Psoas muscle (tissue), 8 donors: ENCODE measurements around the gene RETREG1. TPM values are rescaled to one million over a fixed set of nuclear protein-coding genes. Genes with fewer than 3 reads are reported as not detected.

Experiments used
- ATAC-seq, 4 donors: fragments of 200-7000 bp; cut with Tn5 transposase; one replicate each; pipeline ENCODE4 v1.9.1; 2020; ENCODE audit warnings: moderate library complexity in 3 of 4, mild to moderate bottlenecking in 2 of 4
- DNase-seq, 2 donors: peaks; one replicate each; pipeline ENCODE4 v3.0.0-alpha.2; 2020
- H3K27ac ChIP-seq: fragments of 200-600 bp; one replicate; pipeline ENCODE4 v1.8.0; 2022
- H3K27me3 ChIP-seq, 3 donors: fragments of 200-600 bp in 1 of 3; one replicate each; pipeline versions ENCODE4 v1.6.1 to v1.8.0; 2013 to 2022; ENCODE audit warnings: low read length in 2 of 3, mild to moderate bottlenecking in 2 of 3, moderate library complexity in 1 of 3; ENCODE audit not compliant: insufficient read depth in 3 of 3
- H3K36me3 ChIP-seq, 2 donors: fragments of 200-600 bp in 1 of 2; one replicate each; pipeline versions ENCODE4 v1.6.1 to v1.8.0; 2013 to 2022; ENCODE audit warnings: low read depth in 1 of 2, mild to moderate bottlenecking in 1 of 2, moderate library complexity in 1 of 2; ENCODE audit not compliant: insufficient read depth in 1 of 2
- H3K4me1 ChIP-seq: fragments of 200-600 bp; one replicate; pipeline ENCODE4 v1.8.0; 2022
- H3K4me3 ChIP-seq: fragments of 200-600 bp; one replicate; pipeline ENCODE4 v1.8.0; 2022; ENCODE audit warnings: mild to moderate bottlenecking
- H3K9me3 ChIP-seq: fragments of 200-600 bp; one replicate; pipeline ENCODE4 v1.8.0; 2022
- WGBS, 3 donors: extraction: QIAGEN DNeasy Blood & Tissue Kit; methylation state at CpG; one replicate each; pipeline versions ENCODE4 v1.1.6 to v1.1.7; 2013; 5-methylcytosine and 5-hydroxymethylcytosine counted together
- intact Hi-C, 2 donors: fragments of 100-400 bp; cut with DNase I; formaldehyde crosslinking; loops; one replicate each; pipeline versions ENCODE4 v1.11.0 to v1.14.2; 2022
- polyA plus RNA-seq, 3 donors: library from polyadenylated mRNA; stranded (reverse); fragments of 200-250 nt; gene quantifications; one replicate each; pipeline ENCODE4 v1.2.3, GENCODE V29; 2013
- total RNA-seq, 4 donors: library from RNA; stranded (reverse); fragmentation: NEBNext Ultra II Directional in 2 of 4; extraction: Animal tissue kit (Norgen Biotek cat#: 25700) in 2 of 4; gene quantifications; one replicate each; pipeline versions ENCODE4 v1.2.1 to v1.2.4, GENCODE V29; 2021 to 2023
- TF ChIP-seq, protein P1 (sequence below): fragments of 200-600 bp; IDR thresholded peaks from one replicate; pipeline ENCODE4 v1.8.0; 2022; ENCODE audit warnings: antibody characterized with exemption
- donor health status: healthy with polysubstance abuse.
- donor health status: DM: no; HTN: no; CAD: no; lungs with moderate emphysema.
- donor health status: Bipolar disorder and iron deficiency.
- donor health status: healthy.
- donor health status: DM: yes; HTN: yes; CAD: no.
- donor health status: DM: no; HTN: no; CAD: no.
- donor health status: DM: no; HTN: no; CAD: no.
- donor health status: DM: yes; HTN: yes; CAD: no.

Gene RETREG1
- total and polyA plus RNA-seq, 7 donors: 2.1 to 252 (median 191) TPM

DNA sequence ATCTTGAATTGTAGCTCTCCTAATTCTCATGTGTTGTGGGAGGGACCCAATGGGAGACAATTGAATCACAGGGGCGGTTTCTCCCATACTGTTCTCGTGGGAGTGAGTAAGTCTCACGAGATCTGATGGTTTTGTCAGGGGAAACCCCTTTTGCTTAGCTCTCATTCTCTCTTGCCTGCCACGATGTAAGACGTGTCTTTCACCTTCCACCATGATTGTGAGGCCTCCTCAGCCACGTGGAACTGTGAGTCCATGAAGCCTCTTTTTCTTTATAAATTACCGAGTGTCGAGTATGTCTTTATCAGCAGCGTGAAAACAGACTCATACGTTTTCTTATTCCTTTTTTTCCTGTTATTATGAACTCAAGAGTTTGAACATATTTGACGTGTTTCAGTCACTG lies 39.1 kb downstream of the RETREG1 start:
- no peaks in the 10 kb centered on the region for H3K9me3 ChIP-seq
- ATAC-seq (no peak), DNase-seq (no peak)
- TF ChIP-seq, protein P1, sequence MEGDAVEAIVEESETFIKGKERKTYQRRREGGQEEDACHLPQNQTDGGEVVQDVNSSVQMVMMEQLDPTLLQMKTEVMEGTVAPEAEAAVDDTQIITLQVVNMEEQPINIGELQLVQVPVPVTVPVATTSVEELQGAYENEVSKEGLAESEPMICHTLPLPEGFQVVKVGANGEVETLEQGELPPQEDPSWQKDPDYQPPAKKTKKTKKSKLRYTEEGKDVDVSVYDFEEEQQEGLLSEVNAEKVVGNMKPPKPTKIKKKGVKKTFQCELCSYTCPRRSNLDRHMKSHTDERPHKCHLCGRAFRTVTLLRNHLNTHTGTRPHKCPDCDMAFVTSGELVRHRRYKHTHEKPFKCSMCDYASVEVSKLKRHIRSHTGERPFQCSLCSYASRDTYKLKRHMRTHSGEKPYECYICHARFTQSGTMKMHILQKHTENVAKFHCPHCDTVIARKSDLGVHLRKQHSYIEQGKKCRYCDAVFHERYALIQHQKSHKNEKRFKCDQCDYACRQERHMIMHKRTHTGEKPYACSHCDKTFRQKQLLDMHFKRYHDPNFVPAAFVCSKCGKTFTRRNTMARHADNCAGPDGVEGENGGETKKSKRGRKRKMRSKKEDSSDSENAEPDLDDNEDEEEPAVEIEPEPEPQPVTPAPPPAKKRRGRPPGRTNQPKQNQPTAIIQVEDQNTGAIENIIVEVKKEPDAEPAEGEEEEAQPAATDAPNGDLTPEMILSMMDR: no peak
- H3K27ac ChIP-seq: no peak overlapping the region
- intact Hi-C loops: loop anchor here in 1 of 2 donors (10.0 kb wide), 1 partner anchor 197 kb away; no protein-coding TSS in a partner anchor
- H3K4me1 ChIP-seq: peaks cover 14% of the 10 kb centered on the region
- H3K27me3 ChIP-seq: no peaks in the 10 kb centered on the region
- 89 to 92% (median 91%) methylated on average over 11 of the region's 11 CpGs for WGBS, 3 donors
- no peak overlapping the region for H3K4me3 ChIP-seq
- H3K36me3 ChIP-seq: no peaks in the 10 kb centered on the region

- no peaks in the 10 kb centered on the region for H3K9me3 ChIP-seq
- H3K36me3 ChIP-seq: no peaks in the 10 kb centered on the region
- 34 to 64% (median 37%) methylated on average over 12 of the region's 12 CpGs for WGBS, 3 donors
- H3K4me1 ChIP-seq: peaks cover 14% of the 10 kb centered on the region
- H3K27ac ChIP-seq: peak overlapping the region; percentile 78
- intact Hi-C loops: loop anchor here in 1 of 2 donors (10.0 kb wide), 1 partner anchor 200 kb away; no protein-coding TSS in a partner anchor
- TF ChIP-seq, protein P1: no peak
- ATAC-seq (peak; percentile 85 to 90 (median 87)), DNase-seq (peak; percentile 69 to 76)
- no peak overlapping the region for H3K4me3 ChIP-seq
- no peaks in the 10 kb centered on the region for H3K27me3 ChIP-seq
Measured at GRCh38 chr5:16574789-16575721, 41.7 kb downstream of the RETREG1 start.

GRCh38 chr5:16573401-16573800 lies 43.4 kb downstream of the RETREG1 start:
- no peak for ATAC-seq
- H3K27me3 ChIP-seq: no peaks in the 10 kb centered on the region
- H3K9me3 ChIP-seq: no peaks in the 10 kb centered on the region
- no peak overlapping the region for H3K4me3 ChIP-seq
- 73 to 92% (median 91%) methylated on average over 2 of the region's 2 CpGs for WGBS, 3 donors
- H3K27ac ChIP-seq: peak overlapping the region; percentile 78
- TF ChIP-seq, protein P1: no peak
- H3K36me3 ChIP-seq: no peaks in the 10 kb centered on the region
- no peak for DNase-seq
- intact Hi-C loops: loop anchor here in 1 of 2 donors (10.0 kb wide), 1 partner anchor 201 kb away; no protein-coding TSS in a partner anchor
- peaks cover 14% of the 10 kb centered on the region for H3K4me1 ChIP-seq

DNA sequence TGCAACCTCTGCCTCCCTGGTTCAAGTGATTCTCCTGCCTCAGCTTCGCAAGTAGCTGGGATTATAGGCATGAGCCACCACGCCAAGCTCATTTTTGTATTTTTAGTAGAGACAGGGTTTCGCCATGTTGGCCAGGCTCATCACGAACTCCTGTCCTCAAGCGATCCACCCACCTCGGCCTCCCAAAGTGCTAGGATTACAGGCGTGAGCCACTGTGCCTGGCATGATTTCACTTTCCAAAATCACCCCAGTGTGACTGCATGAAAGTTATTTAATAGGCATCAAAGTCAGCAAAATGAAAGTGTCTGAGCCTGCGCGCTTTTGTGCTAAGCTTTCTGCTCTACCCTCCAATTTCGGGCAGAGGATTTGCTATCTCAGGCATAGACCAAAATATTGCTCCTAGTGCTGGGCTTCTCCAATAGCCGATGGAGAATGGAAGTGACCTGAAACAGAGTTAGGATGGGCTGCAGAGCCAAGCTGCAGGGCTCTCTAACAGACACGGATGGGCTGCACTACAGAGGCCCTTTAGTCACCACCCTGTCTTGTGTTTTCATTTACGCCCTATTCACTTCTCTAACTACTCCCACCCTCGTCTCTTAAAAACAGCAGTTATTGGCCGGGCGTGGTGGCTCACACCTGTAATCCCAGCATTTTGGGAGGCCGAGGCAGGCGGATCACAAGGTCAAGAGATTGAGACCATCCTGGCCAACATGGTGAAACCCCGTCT lies 44.3 kb downstream of the RETREG1 start:
- H3K4me1 ChIP-seq: peaks cover 14% of the 10 kb centered on the region
- H3K27ac ChIP-seq: peak overlapping the region; percentile 78
- H3K36me3 ChIP-seq: no peaks in the 10 kb centered on the region
- TF ChIP-seq, protein P1: no peak
- ATAC-seq (peak; percentile 43 to 80 (median 59)), DNase-seq (peak in 1 of 2 donors; percentile 78)
- H3K9me3 ChIP-seq: no peaks in the 10 kb centered on the region
- no peaks in the 10 kb centered on the region for H3K27me3 ChIP-seq
- WGBS, 3 donors: 63 to 92% (median 73%) methylated on average over 19 of the region's 19 CpGs
- intact Hi-C loops: loop anchor here in 1 of 2 donors (10.0 kb wide), 1 partner anchor 202 kb away; no protein-coding TSS in a partner anchor
- peak overlapping the region; percentile 6 for H3K4me3 ChIP-seq
